NCI-H2029 treated with DMSO at 0.1 percent for 48 hours (cell line): Measurements from ENCODE around the gene EXOSC2.

Experiments
- DNase-seq: peaks from one replicate; lab custom pipeline; 2025; lab: John Stamatoyannopoulos, UW

EXOSC2 gene

GRCh38 chr9:130698514-130698913, 4.9 kb downstream of the EXOSC2 start:
- DNase-seq, result no peak

DNA sequence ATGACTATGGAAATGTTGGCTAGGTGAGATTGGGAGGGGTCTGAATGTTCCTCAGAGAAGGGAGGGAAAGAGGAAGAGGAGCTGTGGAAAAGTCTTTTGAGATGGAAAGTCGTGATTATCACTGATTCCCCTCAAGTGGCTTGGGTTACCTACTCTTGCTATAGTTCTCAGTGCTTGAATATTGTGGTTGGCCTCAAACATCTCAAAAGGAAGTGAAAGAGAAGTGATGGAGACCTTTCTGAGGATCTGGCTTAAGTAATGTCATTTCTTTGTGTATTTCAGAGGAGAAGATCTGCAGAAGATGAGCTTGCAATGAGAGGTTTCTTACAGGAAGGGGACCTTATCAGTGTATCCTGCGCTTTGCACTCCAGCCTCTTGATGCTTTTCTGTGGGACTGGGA, 5.5 kb downstream of the EXOSC2 start:
- no peak for DNase-seq

- peak; percentile 61 for DNase-seq
Measured at GRCh38 chr9:130701059-130702022, 7.8 kb downstream of the EXOSC2 start.

DNA sequence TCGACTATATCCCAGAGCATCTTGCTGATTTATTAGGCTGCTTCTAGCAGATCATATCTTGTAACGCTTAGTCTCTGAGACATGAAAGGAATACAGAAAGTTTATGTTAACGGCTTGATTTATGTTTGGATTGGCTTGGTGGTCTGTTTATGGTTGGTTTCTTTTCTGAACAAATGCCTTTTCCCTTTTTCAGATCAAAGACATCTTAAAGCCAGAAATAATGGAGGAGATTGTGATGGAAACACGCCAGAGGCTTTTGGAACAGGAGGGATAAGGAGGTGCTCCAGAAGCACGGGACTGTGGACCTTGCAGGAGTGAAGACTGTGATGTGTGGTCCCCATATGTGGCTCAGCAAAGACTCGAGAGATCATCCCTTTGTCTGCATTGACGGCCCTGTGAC, 9.9 kb downstream of the EXOSC2 start:
- no peak for DNase-seq

- DNase-seq, result no peak
Measured at GRCh38 chr9:130707225-130707976, 13.8 kb downstream of the EXOSC2 start.

DNA sequence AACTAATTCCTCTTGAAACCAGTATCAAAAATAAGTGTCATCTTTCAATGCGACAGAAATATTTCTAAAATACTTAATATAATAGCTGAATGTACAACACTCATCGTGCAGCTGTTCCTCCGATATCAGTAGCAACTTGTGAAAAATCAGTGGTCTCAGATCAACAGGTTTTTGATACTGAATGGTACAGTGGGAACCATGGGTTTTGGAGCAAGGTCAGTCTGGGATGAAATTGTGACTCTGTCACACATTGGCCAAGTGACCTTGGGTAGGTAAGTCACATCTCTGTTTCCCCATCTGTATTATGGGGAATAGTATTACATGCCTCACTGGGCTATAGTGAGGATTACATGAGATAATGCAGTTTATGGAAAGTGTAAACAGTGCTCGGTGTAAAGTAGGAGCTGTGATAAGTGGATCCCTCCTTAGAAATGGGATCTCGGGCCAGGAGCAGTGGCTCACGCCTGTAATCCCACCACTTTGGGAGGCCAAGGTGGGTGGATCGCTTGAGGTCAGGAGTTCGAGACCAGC, 17.3 kb downstream of the EXOSC2 start:
- no peak for DNase-seq

DNA sequence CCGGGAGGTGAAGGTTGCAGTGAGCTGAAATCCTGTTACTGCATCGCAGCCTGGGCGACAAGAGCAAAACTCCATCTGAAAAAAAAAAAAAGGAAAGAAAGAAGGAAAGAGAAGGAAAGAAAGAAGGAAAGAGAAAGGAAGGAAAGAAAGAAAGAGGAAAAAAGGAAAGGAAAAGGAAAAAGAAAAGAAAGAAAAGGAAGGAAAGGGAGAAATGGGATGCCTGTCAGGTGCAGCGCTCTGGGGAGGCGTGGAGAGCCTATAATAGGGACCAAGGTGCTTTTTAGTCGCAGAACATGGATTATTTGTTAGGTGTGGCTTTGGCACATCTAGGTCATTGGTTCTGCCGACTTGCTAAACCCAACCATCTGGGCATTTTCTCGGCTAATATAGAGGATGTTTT, 17.9 kb downstream of the EXOSC2 start:
- DNase-seq, result no peak

DNA sequence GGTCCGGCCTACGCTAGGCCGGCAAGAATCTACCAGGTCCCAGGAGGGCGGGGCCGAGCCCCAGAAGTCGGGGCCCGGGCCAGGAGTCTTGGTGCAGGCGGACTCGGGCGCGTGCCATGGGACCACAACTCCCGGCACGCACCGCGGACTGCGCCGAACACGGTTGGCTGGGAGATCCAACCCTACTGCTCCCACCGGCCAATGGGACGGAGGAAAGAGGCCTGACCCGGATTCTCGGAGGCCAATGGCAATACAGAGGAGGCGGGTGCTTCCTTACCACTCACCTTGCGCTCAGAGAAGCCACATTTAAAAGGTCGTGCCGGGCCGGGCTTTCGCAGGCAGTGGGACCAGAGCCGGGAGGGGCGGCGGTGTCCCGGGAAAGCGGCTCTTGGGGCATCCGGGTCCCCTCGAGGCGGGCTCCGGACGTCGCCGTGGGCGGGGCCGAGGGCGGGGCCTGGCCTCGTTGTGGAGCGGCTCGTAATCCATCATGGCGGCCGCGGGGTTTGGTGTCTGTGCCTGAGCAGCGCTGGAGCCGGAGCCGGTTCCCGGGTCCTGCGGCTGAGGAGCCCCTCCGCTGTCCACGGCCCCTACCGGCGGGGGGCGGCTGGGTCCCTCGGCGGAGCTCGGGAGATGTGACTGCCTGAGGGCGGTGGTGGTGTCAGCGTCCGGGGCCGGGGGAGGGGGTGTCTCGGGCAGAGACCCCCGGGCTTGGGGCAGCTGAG, 19.1 kb downstream of the EXOSC2 start:
- peak; percentile 96 for DNase-seq

DNA sequence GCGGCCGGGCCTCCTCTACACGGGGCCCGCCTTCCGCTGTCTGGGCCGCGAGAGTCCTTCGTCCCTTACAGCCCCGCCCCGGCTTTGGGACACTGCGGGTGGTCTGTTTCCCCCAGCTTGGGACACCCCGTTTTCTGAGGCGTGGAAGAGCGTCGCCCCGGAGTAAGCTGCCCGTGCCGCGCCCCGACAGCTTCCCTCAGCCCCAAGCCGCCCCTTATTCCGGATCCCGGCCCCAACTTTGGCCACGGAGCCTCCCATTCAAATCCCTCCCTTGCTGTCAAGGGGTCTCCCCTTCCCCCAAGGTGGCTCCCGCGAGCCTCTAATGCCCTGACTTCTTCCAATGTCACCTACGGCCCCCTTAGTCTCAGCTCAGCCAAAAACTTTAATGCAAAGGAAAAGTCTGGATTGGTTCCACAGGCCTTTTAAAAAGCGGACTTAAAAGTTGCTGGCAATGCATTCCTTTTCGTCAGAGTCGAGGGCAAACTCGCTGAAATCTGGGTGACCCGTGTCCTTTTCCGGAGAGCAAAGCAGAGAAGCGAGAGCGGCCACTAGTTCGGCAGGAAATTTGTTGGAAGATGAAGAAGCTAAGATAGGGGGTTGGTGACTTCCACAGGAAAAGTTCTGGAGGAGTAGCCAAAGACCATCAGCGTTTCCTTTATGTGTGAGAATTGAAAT, 19.8 kb downstream of the EXOSC2 start:
- no peak for DNase-seq

GRCh38 chr9:130714586-130715110, 21.1 kb downstream of the EXOSC2 start:
- no peak for DNase-seq

DNA sequence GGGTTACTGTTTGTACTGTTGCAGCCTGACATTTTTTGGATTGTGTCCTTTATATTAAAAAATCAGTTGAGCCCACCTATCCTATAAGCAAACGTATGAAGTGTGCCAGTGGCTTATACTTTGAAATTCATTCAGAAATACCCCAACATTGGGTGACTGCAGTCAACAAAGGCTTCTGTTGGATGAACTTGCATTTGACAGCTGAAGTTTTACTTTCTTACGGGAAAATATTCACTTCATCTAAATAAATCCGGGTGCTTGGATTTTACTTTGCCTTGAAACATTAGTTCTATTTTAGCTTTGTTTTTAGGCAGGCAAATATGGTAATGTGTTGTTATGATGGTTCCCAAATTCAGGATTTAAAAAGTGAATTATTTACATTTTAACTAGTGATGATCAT, 21.7 kb downstream of the EXOSC2 start:
- DNase-seq, result no peak

DNA sequence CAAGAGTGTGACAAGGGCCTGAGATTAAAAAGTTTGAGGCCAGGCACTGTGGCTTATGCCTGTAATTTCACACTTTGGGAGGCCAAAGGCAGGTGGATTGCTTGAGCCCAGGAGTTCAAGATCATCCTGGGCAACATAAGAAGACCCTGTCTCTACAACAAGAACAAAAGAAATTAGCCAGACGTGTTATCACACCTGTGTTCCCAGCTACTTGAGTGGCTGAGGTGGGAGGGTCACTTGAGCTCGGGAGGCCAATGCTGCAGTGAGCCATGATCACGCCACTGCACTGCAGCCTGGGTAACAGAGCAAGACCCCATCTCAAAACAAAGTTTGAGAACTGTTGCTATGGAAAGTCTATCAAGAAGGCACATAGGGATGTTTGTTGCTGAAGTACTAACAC, 25.0 kb downstream of the EXOSC2 start:
- DNase-seq, result no peak

DNA sequence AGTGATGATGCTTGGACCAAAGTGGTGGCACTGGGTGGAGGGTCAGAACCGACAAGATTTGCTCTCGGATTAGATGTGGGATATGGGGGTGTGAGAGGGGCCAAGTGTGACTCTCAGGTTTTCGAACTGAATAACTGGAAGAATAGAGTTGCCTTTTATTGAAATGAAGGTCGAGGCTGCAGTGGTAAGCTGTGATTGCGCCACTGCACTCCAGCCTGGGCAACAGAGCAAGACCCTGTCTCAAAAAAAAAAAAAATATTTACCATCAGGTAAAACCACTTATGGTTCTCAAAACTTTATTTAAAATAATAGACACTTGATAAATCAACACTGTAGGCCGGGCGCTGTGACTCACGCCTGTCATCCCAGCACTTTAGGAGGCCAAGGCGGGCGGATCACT, 27.2 kb downstream of the EXOSC2 start:
- DNase-seq, result no peak

GRCh38 chr9:130728721-130729120, 35.1 kb downstream of the EXOSC2 start:
- DNase-seq, result no peak

DNA sequence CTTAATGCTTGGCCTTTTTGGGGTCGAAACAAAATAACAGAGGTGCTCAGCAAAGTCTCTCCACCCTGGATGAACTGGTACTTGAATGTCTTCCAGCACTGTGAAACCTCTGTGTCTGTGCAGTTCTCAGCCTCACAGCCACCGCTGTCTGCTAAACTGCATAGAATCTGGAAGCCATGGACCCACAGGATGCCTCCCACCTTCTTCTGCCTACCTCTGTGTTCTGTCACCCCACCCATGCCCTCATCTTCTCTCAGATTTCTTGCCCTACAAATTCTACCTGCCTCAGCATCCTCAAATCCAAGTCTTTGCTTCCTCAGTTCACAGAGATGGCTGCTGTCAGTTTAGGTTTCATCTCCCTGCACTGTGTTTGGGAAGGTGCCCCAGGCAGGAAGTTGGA, 35.6 kb downstream of the EXOSC2 start:
- no peak for DNase-seq

- peak; percentile 87 for DNase-seq
Measured at GRCh38 chr9:130731355-130731754, 37.8 kb downstream of the EXOSC2 start.

DNA sequence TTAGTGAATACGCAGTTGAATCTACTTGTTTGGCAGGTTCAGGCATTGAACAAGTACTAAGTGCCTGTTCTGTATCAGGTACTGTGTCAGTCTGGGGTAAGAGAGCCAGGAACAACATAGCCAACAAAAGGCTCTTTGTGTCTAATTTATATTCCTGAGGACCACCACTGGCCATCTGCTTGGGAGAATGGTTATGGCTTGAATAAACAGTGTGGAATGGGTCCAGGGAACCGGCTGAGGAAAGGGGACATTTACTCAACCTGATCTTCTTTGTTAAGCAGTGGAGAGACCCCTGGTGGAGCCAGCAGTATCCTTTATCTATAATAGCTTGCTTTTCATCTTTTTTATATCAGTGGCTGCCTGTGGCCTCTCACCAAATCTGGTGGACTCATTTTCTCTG, 38.6 kb downstream of the EXOSC2 start:
- peak; percentile 95 for DNase-seq

DNA sequence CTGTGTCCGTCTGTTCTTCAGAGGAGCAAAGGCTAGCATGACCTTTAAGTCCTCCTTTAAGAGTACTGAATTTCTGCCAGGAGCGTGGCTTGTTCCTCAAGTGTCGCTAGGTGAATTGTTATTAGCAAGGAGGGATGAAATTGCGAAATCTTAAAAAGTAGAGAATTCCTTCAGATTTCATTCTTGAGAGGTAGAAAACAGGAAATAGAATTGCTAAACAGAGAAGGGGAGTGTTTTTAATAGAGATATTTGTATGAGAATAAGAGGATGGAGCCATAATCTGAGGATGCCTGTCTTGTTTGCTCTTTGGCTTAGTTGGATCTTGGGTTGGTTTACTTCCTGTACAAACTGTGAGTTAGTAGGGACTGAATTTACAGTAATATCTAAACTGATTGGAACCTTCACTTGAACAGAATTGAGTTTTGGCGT, 39.2 kb downstream of the EXOSC2 start:
- DNase-seq, result no peak

DNA sequence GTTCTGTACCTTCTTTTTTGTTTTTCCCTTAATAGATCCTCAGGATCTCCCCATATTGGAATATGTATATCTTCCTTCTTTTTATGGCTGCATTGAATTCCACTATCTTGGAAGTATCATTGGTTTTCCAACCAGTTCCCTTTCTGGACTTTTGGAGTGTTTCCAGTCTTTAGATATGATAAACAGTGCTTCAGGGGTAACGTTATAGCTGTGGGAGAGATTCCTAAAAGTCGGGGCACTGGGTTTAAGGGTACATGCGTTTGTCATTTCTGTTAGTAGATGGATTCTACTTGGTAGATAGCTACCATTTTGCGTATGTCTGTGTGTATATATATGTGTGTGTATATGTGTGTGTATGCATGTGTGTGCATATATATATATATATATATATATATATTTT, 42.0 kb downstream of the EXOSC2 start:
- no peak for DNase-seq

GRCh38 chr9:130736834-130737233, 43.3 kb downstream of the EXOSC2 start:
- no peak for DNase-seq

- no peak for DNase-seq
Measured at GRCh38 chr9:130738281-130738680, 44.7 kb downstream of the EXOSC2 start.
